Progenitor cell of endocrine pancreas (in vitro differentiated cells): ENCODE data around the gene NTRK2. TPM values are rescaled to one million over a fixed set of nuclear protein-coding genes. Genes with fewer than 3 reads are reported as not detected.
A peak's percentile ranks its signal among the peaks of the same experiment; 100 is the strongest.

Experiments used
- DNase-seq: peaks from one replicate; pipeline ENCODE4 v3.0.0; 2021; ENCODE audit warnings: low spot score; ENCODE audit not compliant: unreplicated experiment
- H3K27ac Mint-ChIP-seq: 2 replicates; pipeline ENCODE4 v1.8.0; 2021; ENCODE audit warnings: mild to moderate bottlenecking, moderate library complexity, mixed read lengths
- H3K27me3 Mint-ChIP-seq: 2 replicates; pipeline ENCODE4 v1.8.0; 2021; ENCODE audit warnings: mixed read lengths
- H3K36me3 Mint-ChIP-seq: 2 replicates; pipeline ENCODE4 v1.8.0; 2022; ENCODE audit warnings: mixed read lengths; ENCODE audit not compliant: insufficient read depth
- H3K4me1 Mint-ChIP-seq: 2 replicates; pipeline ENCODE4 v1.8.0; 2021; ENCODE audit warnings: low read depth, mixed read lengths
- H3K4me3 Mint-ChIP-seq: 2 replicates; pipeline ENCODE4 v1.8.0; 2021; ENCODE audit warnings: low read depth, mild to moderate bottlenecking, moderate library complexity, mixed read lengths
- H3K9me3 Mint-ChIP-seq: 2 replicates; pipeline ENCODE4 v1.8.0; 2021; ENCODE audit warnings: low read depth, mixed read lengths
- CTCF ChIP-seq: fragments of 200-600 bp; sonication (generic); IDR thresholded peaks from one replicate; pipeline ENCODE4 v1.5.0; 2021; ENCODE audit warnings: antibody characterized with exemption, mild to moderate bottlenecking; ENCODE audit not compliant: unreplicated experiment
- total RNA-seq: library from RNA; stranded (reverse); gene quantifications from 2 replicates; pipeline ENCODE4 v1.2.1, GENCODE V29; 2021

Gene NTRK2
- total RNA-seq, 1 donor from 2014 or later: 4.7 TPM

GRCh38 chr9:85038824-85039608 lies 369.5 kb downstream of the NTRK2 start:
- Mint-ChIP-seq H3K27me3 (no peaks in the 10 kb centered on the region), H3K4me1 (peaks cover 8% of the 10 kb centered on the region), H3K36me3 (no peaks in the 10 kb centered on the region), H3K9me3 (no peaks in the 10 kb centered on the region), H3K4me3 (no peak overlapping the region), H3K27ac (peak overlapping the region; percentile 2)
- no peak for TF ChIP-seq CTCF
- DNase-seq: no peak

- Mint-ChIP-seq H3K36me3 (no peaks in the 10 kb centered on the region), H3K4me1 (peaks cover 10% of the 10 kb centered on the region), H3K27ac (no peak overlapping the region), H3K9me3 (no peaks in the 10 kb centered on the region), H3K27me3 (no peaks in the 10 kb centered on the region), H3K4me3 (no peak overlapping the region)
- no peak for TF ChIP-seq CTCF
- no peak for DNase-seq
Observed at GRCh38 chr9:85040146-85040545, 370.6 kb downstream of the NTRK2 start.

- no peak for TF ChIP-seq CTCF
- no peak overlapping the region for H3K4me3 Mint-ChIP-seq
- no peak for DNase-seq
- H3K27me3 Mint-ChIP-seq: no peaks in the 10 kb centered on the region
- H3K36me3 Mint-ChIP-seq: no peaks in the 10 kb centered on the region
- peaks cover 10% of the 10 kb centered on the region for H3K4me1 Mint-ChIP-seq
- H3K9me3 Mint-ChIP-seq: no peaks in the 10 kb centered on the region
- H3K27ac Mint-ChIP-seq: no peak overlapping the region
Observed at GRCh38 chr9:85040821-85041465, 371.4 kb downstream of the NTRK2 start.

GRCh38 chr9:85041466-85042137 lies 372.1 kb downstream of the NTRK2 start:
- H3K4me3 Mint-ChIP-seq: no peak overlapping the region
- no peaks in the 10 kb centered on the region for H3K27me3 Mint-ChIP-seq
- no peak for TF ChIP-seq CTCF
- H3K27ac Mint-ChIP-seq: no peak overlapping the region
- no peak for DNase-seq
- no peaks in the 10 kb centered on the region for H3K36me3 Mint-ChIP-seq
- peaks cover 10% of the 10 kb centered on the region for H3K4me1 Mint-ChIP-seq
- no peaks in the 10 kb centered on the region for H3K9me3 Mint-ChIP-seq

- Mint-ChIP-seq H3K4me3 (no peak overlapping the region), H3K36me3 (no peaks in the 10 kb centered on the region), H3K4me1 (peaks cover 9% of the 10 kb centered on the region), H3K27me3 (no peaks in the 10 kb centered on the region), H3K27ac (no peak overlapping the region), H3K9me3 (no peaks in the 10 kb centered on the region)
- no peak for DNase-seq
- no peak for TF ChIP-seq CTCF
Observed at GRCh38 chr9:85042981-85043647, 373.6 kb downstream of the NTRK2 start.
